ENCODE measurements around the gene ANAPC15. TPM values are rescaled to one million over a fixed set of nuclear protein-coding genes. Genes with fewer than 3 reads are reported as not detected.
A peak's percentile ranks its signal among the peaks of the same experiment; 100 is the strongest.

Gene ANAPC15
- polyA plus RNA-seq, 6 donors from 2014 or later, result 44.4 to 70.7 (median 54.3) TPM

- H3K9me3 Mint-ChIP-seq, result no peaks in the 10 kb centered on the region
- peak overlapping the region in 5 of 8 donors; percentile 61 to 99 (median 85) for H3K4me3 Mint-ChIP-seq
- H3K36me3 Mint-ChIP-seq, result no peaks in the 10 kb centered on the region
- DNase-seq (no peak), ATAC-seq (ENCODE audit: low read depth in 2 of 2) (no peak)
- peak overlapping the region in 2 of 6 donors; percentile 9 to 60 for H3K27ac Mint-ChIP-seq
- H3K27me3 Mint-ChIP-seq, result no peaks in the 10 kb centered on the region
- H3K4me1 Mint-ChIP-seq, result peaks cover 43 to 47% (median 44%) of the 10 kb centered on the region in 3 donors
Observed at GRCh38 chr11:72078477-72078876, 34.0 kb downstream of the ANAPC15 start.

DNA sequence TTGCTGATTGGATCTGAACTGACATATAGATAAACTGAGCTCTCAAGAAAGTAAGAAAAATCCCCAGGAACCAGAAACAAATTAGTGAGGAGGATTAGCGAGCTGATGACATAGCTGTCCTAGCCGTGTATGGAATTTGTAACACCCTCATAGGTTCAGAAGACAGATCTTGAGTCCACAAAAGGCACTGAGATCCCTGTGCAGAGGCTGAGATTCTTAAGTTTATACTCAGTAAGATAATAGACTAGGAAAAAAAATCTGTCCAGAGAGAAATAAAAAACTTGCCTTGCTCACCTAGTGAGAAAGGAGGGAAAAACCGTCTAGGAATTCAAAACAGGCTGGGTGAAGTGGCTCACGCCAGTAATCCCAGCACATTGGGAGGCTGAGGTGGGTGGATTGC, 36.7 kb downstream of the ANAPC15 start:
- H3K4me1 Mint-ChIP-seq, result peaks cover 24 to 29% (median 28%) of the 10 kb centered on the region in 3 donors
- no peak for DNase-seq
- ATAC-seq (ENCODE audit: low read depth in 2 of 2), result no peak
- no peak overlapping the region for H3K4me3 Mint-ChIP-seq
- H3K27me3 Mint-ChIP-seq, result no peaks in the 10 kb centered on the region
- H3K9me3 Mint-ChIP-seq, result no peaks in the 10 kb centered on the region
- H3K36me3 Mint-ChIP-seq, result no peaks in the 10 kb centered on the region
- H3K27ac Mint-ChIP-seq, result peak overlapping the region in 2 of 6 donors; percentile 23 to 47

GRCh38 chr11:72075109-72075508, 37.4 kb downstream of the ANAPC15 start:
- H3K36me3 Mint-ChIP-seq, result peaks cover 0 to 3% of the 10 kb centered on the region in 2 donors
- H3K9me3 Mint-ChIP-seq, result no peaks in the 10 kb centered on the region
- no peaks in the 10 kb centered on the region for H3K27me3 Mint-ChIP-seq
- peak overlapping the region in 1 of 8 donors; percentile 45 for H3K4me3 Mint-ChIP-seq
- peaks cover 22 to 27% (median 26%) of the 10 kb centered on the region in 3 donors for H3K4me1 Mint-ChIP-seq
- ATAC-seq (ENCODE audit: low read depth in 2 of 2) (peak in 1 of 2 donors; percentile 31), DNase-seq (no peak)
- H3K27ac Mint-ChIP-seq, result peak overlapping the region in 2 of 6 donors; percentile 23 to 32

- no peaks in the 10 kb centered on the region for H3K27me3 Mint-ChIP-seq
- DNase-seq (no peak), ATAC-seq (ENCODE audit: low read depth in 2 of 2) (no peak)
- no peaks in the 10 kb centered on the region for H3K9me3 Mint-ChIP-seq
- H3K4me1 Mint-ChIP-seq, result peaks cover 25 to 31% (median 26%) of the 10 kb centered on the region in 3 donors
- no peak overlapping the region for H3K27ac Mint-ChIP-seq
- peaks cover 6 to 9% of the 10 kb centered on the region in 2 donors for H3K36me3 Mint-ChIP-seq
- no peak overlapping the region for H3K4me3 Mint-ChIP-seq
Observed at GRCh38 chr11:72072348-72072747, 40.1 kb downstream of the ANAPC15 start.

DNA sequence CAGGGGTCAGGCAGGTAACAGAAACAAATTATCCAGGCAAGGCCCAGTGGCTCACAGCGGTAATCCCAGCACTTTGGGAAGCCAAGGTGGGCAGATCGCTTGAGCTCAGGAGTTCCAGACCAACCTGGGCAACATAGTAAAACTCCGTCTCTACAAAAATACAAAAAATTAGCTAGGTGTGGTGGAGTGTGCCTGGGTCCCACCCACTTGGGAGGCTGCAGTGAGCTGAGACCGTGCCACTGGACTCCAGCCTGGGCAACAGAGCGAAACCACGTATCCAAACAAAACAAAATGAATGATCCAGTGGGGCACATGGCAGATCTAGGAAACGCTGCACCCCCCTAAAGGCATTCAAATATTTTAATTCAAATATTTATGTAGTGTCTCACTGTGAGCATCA, 42.0 kb downstream of the ANAPC15 start:
- DNase-seq (no peak), ATAC-seq (ENCODE audit: low read depth in 2 of 2) (no peak)
- Mint-ChIP-seq H3K27ac (peak overlapping the region in 4 of 6 donors; percentile 8 to 65 (median 42)), H3K9me3 (no peaks in the 10 kb centered on the region), H3K4me3 (no peak overlapping the region), H3K4me1 (peaks cover 18 to 20% (median 19%) of the 10 kb centered on the region in 3 donors), H3K27me3 (no peaks in the 10 kb centered on the region), H3K36me3 (peaks cover 6 to 9% of the 10 kb centered on the region in 2 donors)

DNA sequence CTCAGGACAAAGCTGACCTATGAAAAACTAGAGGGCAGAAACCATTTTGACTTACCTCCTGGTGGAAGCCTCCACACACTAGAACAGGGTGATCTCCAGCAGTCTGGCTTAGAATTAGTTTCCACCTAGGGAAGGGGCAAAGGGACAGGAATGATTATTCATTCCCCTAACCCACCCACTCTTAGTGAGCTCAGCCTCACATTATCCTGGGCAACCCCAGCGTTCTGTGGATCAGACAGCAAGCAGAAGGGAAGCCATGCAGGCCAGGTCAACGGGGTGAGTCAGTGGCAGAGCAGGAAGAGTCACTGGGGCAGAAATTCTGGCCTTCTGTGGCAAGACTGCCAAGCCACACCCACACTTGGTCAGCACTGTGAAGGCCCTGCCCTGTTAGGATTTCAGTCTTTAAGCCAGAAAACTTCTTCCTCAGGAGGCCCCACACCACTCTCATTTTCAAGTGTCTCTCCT, 42.7 kb downstream of the ANAPC15 start:
- Mint-ChIP-seq H3K4me3 (peak overlapping the region in 1 of 8 donors; percentile 10), H3K27me3 (no peaks in the 10 kb centered on the region), H3K4me1 (peaks cover 14 to 16% (median 16%) of the 10 kb centered on the region in 3 donors), H3K27ac (peak overlapping the region in 5 of 6 donors; percentile 3 to 94 (median 44)), H3K36me3 (peaks cover 6 to 9% of the 10 kb centered on the region in 2 donors), H3K9me3 (no peaks in the 10 kb centered on the region)
- DNase-seq (no peak), ATAC-seq (ENCODE audit: low read depth in 2 of 2) (no peak)

GRCh38 chr11:72069200-72069599, 43.3 kb downstream of the ANAPC15 start:
- Mint-ChIP-seq H3K27me3 (no peaks in the 10 kb centered on the region), H3K9me3 (no peaks in the 10 kb centered on the region), H3K36me3 (peaks cover 6 to 9% of the 10 kb centered on the region in 2 donors), H3K4me3 (no peak overlapping the region), H3K27ac (peak overlapping the region in 3 of 6 donors; percentile 3 to 94 (median 14)), H3K4me1 (peaks cover 14 to 16% (median 16%) of the 10 kb centered on the region in 3 donors)
- no peak for ATAC-seq (ENCODE audit: low read depth in 2 of 2)
- no peak for DNase-seq

GRCh38 chr11:72067676-72068075, 44.8 kb downstream of the ANAPC15 start:
- peaks cover 14 to 16% (median 16%) of the 10 kb centered on the region in 3 donors for H3K4me1 Mint-ChIP-seq
- peaks cover 6 to 9% of the 10 kb centered on the region in 2 donors for H3K36me3 Mint-ChIP-seq
- H3K4me3 Mint-ChIP-seq, result no peak overlapping the region

GRCh38 chr11:72067266-72067665, 45.2 kb downstream of the ANAPC15 start:
- Mint-ChIP-seq H3K4me3 (no peak overlapping the region), H3K27me3 (no peaks in the 10 kb centered on the region), H3K4me1 (peaks cover 14 to 19% (median 16%) of the 10 kb centered on the region in 3 donors), H3K27ac (no peak overlapping the region), H3K36me3 (peaks cover 6 to 9% of the 10 kb centered on the region in 2 donors), H3K9me3 (no peaks in the 10 kb centered on the region)
- DNase-seq (no peak), ATAC-seq (ENCODE audit: low read depth in 2 of 2) (no peak)

More at GRCh38 chr11:72067676-72068075, 44.8 kb downstream of the ANAPC15 start:
- H3K27me3 Mint-ChIP-seq, result no peaks in the 10 kb centered on the region
- no peak for ATAC-seq (ENCODE audit: low read depth in 2 of 2)
- no peak for DNase-seq
- H3K27ac Mint-ChIP-seq, result peak overlapping the region in 1 of 6 donors; percentile 2
- H3K9me3 Mint-ChIP-seq, result no peaks in the 10 kb centered on the region

DNA sequence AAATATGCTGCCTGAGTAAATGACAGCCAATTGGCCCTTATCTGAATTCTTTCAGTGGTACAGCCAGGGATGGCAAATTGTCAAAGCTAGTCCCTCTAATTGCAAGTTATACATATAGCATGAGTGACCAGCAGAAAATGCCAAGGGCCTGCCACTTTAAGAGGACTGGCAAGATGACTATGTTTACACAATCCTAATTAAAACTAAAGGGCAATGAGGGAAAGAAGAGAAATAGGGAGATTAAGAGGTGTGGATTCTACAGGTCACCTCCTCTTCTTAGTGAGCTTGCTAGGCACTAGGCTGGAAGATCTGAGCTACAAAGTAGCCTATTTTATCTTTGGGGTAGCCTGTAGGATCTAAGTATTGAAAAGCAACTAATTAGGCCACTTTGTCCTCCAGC, 45.6 kb downstream of the ANAPC15 start:
- Mint-ChIP-seq H3K27me3 (no peaks in the 10 kb centered on the region), H3K4me3 (no peak overlapping the region), H3K36me3 (peaks cover 6 to 9% of the 10 kb centered on the region in 2 donors), H3K9me3 (no peaks in the 10 kb centered on the region), H3K4me1 (peaks cover 16 to 23% (median 20%) of the 10 kb centered on the region in 3 donors), H3K27ac (peak overlapping the region in 1 of 6 donors; percentile 25)
- no peak for ATAC-seq (ENCODE audit: low read depth in 2 of 2)
- DNase-seq, result no peak

DNA sequence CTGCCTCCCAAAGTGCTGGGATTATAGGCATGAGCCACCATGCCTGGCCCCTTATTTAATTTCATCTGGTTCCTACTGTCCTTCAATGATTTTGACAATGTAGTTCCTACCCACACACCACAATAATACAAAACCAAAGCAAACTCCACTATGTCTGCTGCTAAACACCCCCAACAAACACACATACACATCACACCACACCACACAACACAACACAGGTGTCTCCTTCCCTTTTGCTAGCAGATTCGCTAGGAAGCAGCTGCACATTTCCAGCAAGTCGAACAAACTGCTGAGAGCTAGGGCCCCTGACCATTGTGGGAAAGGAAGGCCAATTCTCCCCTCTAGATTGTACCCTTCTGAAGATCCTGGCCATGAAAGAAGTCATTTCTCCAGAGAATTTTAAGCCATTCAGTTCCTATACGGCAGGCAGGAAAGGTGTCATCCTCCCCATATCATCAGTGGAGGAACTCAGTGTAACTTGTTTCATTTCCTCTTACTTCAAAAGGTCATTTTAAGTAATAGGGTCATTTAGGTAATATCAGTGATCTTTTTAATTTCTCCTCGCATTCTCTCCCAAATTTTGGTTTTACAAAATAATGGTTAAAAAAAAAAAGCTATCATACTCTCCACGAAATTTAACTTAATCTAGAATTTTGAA, 50.6 kb downstream of the ANAPC15 start:
- Mint-ChIP-seq H3K9me3 (no peaks in the 10 kb centered on the region), H3K27ac (peak overlapping the region; percentile 89 to 98 (median 93)), H3K4me1 (peaks cover 6 to 13% (median 9%) of the 10 kb centered on the region in 3 donors), H3K27me3 (no peaks in the 10 kb centered on the region), H3K4me3 (peak overlapping the region in 7 of 8 donors; percentile 69 to 90 (median 80)), H3K36me3 (no peaks in the 10 kb centered on the region)
- peak; percentile 92 for ATAC-seq (ENCODE audit: low read depth in 2 of 2)
- no peak for DNase-seq

Measured in naive B cell (primary cell).